EL (cell line): ENCODE data around the gene FRMD4A.
"Not testable (repeated sequence)": the region's sequence is repeated elsewhere in the genome, so short reads cannot be mapped to it uniquely, and the experiment has no call there.

Experiments
- DNase-seq: peaks from one replicate; pipeline ENCODE4 v3.0.0-alpha.2; 2016

FRMD4A gene

DNA sequence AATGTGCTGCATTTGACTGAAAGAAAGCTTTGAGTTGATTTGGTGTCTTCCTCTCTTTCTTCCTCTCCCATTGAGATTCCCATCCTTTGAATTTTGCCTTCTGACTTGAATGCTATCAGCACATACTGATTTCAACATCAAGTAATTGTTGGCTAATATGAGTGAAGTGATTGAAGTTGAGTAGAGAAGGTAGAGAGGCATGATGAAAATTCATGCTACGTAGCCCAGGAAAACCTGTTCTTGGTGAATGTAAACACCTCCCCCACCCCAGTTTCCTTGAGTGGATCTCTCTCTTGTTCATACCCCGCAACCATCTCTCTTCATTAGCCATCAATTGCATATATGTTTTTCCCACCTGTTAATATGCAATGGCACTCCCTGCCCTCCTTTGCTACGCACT, 193.3 kb downstream of the FRMD4A start:
- DNase-seq, result no peak

DNA sequence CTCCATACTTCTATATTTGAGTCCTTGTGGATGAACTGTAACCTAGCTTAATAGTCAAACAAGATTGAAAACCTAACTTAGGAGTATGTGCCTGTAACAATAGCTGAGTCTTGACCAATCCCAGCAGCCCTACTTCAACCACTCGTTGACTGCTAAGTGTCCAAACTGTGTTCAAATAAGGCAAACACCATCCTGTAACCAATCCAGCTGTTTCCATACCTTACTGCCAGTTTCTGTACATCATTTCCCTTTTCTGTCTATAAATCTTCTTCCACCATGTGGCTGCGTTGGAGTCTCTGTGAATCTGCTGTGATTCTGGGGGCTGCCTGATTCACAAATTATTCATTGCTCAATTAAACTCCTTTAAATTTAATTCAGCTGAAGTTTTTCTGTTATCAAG, 195.5 kb downstream of the FRMD4A start:
- not testable (repeated sequence) for DNase-seq

GRCh38 chr10:14134275-14134674, 196.4 kb downstream of the FRMD4A start:
- DNase-seq, result no peak

- DNase-seq, result no peak
Measured at GRCh38 chr10:14131261-14131960, 199.3 kb downstream of the FRMD4A start.

DNA sequence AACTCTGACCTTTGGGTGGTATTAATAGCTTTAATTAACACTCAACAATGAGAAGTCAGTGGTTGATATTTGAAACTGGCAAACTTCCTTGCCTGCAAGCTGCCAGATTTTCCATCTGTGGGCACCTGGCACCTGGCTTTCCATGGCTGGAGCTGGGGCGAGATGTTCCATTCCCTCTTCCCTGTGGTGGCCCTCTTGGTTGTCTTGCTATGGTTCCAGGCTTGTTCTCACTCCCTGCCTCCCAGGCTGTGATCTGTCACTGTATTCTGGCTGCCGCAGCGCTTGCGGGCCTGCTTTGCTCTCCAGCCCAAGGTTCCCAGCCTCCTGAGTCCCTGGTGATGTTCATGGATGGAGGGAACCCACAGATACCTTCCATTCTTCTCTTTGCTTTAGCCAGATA, 201.0 kb downstream of the FRMD4A start:
- DNase-seq, result no peak

- DNase-seq, result no peak
Measured at GRCh38 chr10:14128519-14128918, 202.2 kb downstream of the FRMD4A start.

DNA sequence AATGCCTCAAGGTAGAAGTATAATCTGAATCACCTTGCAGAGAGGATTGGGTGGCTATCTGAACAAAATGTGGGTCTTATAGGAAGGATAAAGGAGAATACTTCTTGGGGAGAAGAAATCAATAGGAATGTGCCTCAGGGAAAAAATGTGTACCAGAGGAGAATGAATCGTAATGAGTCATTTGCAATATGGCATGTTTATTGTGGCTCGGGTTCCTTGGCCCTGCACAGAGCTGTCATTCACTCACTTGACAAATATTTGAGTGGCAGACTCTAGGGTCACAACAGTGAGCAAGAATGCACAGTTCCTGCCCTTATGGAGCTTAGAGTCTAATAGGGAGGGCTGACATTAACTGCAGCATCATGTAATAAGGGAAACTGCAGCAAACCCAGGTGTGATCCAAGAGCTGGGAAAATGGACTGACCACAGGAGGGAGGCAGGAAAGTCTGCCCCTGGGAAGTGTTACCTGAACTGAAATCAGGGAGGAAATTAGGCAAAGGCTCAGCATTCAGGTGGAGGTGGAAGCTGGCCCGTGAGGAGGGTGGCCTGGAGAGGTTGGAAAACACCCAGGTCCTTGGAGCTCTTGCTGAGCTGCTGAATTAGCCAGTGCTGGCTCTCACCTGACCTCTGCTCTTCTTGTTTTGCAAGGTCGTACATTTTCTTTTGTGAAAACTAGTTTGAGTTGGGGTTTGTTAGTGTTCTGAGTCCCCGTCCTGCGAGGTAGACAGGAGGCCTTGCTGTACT, 203.9 kb downstream of the FRMD4A start:
- DNase-seq, result peak; percentile 68

GRCh38 chr10:14125564-14125963, 205.2 kb downstream of the FRMD4A start:
- no peak for DNase-seq

DNA sequence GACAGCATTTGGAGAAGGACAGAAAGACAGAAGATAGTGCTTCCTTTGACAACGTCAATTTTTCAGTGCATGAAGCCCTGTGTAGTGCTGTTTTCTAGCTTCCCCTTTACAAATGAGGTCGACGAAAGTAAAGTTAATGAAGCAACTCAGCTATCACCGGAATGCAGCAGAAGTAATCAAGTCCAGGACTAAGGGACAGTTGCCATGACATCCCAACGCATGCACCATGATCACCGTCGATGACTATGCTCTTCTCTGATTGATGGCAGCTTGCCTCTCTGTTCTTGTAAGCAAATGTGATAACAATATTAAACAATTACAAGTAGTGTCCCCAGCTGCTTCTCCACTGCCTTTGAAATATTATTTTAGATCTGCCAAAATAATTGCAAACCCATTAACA, 205.8 kb downstream of the FRMD4A start:
- DNase-seq, result no peak

DNA sequence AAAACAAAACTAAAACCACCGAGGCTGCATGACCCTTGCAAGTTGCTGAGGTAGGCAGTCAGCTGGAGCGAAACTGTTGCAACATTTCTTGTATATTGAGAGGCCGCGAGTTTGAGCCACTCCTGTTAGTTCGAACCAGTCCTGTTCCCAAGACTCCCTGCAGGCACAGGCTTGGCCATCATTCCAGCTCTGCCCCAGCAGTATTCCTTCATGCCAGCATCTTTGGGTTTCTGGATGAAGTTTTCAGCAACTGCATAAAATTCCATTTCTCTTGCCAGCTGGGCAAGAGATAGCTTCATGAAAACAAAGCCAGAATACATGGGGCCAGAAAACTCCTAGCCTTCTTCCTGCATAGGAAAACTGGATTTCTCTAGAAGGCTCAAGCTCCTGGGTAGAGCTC, 207.6 kb downstream of the FRMD4A start:
- no peak for DNase-seq

- DNase-seq, result no peak
Measured at GRCh38 chr10:14120812-14121211, 209.9 kb downstream of the FRMD4A start.

DNA sequence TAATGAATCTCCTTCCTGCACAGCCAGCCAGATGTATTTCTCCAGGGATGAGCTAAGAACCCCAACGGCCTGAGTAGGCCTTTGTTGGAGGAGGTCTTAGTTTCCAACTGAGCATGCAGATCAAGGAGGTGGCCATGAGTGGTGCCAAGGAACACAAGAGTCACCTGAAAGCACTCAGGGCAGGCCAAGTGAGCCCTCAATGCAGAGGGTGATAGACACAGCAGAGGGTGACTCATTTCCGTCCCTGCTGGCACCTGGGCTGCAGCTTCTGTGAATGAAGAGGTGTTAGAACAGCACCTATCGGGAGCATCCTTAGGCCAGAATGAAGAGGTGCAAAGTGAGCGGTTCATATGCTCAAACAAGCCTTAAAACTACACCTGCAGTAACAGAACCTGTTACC, 211.8 kb downstream of the FRMD4A start:
- no peak for DNase-seq

GRCh38 chr10:14116837-14117236, 213.9 kb downstream of the FRMD4A start:
- DNase-seq, result no peak

- DNase-seq, result no peak
Measured at GRCh38 chr10:14116021-14116420, 214.7 kb downstream of the FRMD4A start.

- DNase-seq, result no peak
Measured at GRCh38 chr10:14114791-14115190, 215.9 kb downstream of the FRMD4A start.

DNA sequence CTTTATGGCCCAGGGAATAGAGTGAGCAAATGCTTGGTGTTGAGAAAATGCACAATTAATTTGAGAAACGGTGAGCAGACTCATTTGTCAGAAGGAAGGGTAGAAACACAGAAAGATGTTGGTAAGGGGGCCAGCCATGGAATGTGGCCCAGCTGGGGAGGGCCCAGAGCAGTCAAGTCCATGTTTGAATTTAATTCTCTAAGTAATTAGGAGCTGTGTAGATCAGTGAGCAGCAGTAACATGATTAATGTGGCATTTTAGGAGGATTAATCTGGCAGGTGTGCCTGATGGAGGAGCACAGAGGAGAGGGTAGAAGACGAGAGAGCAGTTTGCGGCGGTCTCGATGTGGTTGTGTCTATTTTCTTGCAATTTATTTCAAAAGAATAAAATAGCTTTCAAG, 218.7 kb downstream of the FRMD4A start:
- no peak for DNase-seq

GRCh38 chr10:14111208-14111607, 219.5 kb downstream of the FRMD4A start:
- no peak for DNase-seq

- DNase-seq, result no peak
Measured at GRCh38 chr10:14106828-14107227, 223.9 kb downstream of the FRMD4A start.

GRCh38 chr10:14102056-14102455, 228.7 kb downstream of the FRMD4A start:
- DNase-seq, result peak; percentile 8

GRCh38 chr10:14099885-14100284, 230.8 kb downstream of the FRMD4A start:
- no peak for DNase-seq

DNA sequence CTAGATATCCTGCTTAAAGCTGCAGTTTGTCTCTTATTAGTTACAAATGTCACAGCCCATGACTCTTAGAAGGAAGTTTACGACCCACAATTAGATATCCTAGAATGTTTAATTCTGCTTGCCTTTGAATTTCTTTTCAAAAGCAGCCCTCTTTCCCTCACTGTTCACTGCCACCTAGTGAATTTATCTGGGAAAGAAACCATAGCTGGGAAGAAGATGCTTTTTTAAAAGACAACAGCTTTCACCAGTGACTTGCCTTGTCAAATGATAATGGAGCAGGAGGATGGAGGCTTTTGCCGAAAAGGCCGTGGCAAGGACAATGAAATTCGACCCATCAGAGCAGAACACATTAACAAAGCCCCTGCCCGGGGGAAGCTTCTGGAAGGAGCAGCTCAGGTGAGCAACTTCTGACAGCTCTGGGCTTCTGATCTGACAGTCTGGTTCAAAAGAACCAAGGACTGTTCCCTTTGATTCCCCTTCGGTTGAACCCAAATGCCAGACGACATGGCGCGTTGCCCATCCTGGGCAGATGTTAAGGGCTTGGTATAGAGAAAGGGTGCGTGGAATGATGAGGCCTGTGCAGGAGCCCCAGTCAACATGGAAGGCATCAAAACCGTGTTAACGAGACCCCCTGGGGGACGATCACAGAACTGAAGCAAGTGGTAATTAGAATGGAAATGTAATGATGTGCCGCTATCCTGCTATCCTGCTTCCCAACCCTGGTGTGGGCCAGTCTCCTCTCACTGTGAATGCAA, 236.8 kb downstream of the FRMD4A start:
- DNase-seq, result peak; percentile 57

- no peak for DNase-seq
Measured at GRCh38 chr10:14092799-14093198, 237.9 kb downstream of the FRMD4A start.

GRCh38 chr10:14089556-14090292, 241.0 kb downstream of the FRMD4A start:
- DNase-seq, result no peak
